ENCODE data around the gene CA6. TPM values are rescaled to one million over a fixed set of nuclear protein-coding genes. Genes with fewer than 3 reads are reported as not detected.
A peak's percentile ranks its signal among the peaks of the same experiment; 100 is the strongest.
"Not testable (repeated sequence)": the region's sequence is repeated elsewhere in the genome, so short reads cannot be mapped to it uniquely, and the experiment has no call there.

Gene CA6
- total RNA-seq, 1 experiment from 2014 or later = not detected

- DNase-seq = peak; percentile 6
- not testable (repeated sequence) for H3K4me3 ChIP-seq (ENCODE audit: low read length); H3K27me3 ChIP-seq (ENCODE audit: low read length); H3K36me3 ChIP-seq (ENCODE audit: insufficient read depth, low read length); H3K4me2 ChIP-seq (ENCODE audit: low read depth, low read length, poor library complexity, severe bottlenecking); H3K9ac ChIP-seq (ENCODE audit: low read length); H3K79me2 ChIP-seq (ENCODE audit: low read length); H3K9me2 ChIP-seq (replicated peaks; ENCODE audit: insufficient read depth, low read length); H3K9me3 ChIP-seq (ENCODE audit: low read length); H3K27ac ChIP-seq (ENCODE audit: low read length); H2AFZ ChIP-seq (ENCODE audit: low read length); H4K20me1 ChIP-seq (ENCODE audit: insufficient read depth, low read depth, low read length); H3K4me1 ChIP-seq (ENCODE audit: low read length)
These were observed 48.5 kb downstream of the CA6 start for GRCh38 chr1:8993962-8994675.

- H3K9me2 ChIP-seq (replicated peaks; ENCODE audit: insufficient read depth, low read length); H3K27me3 ChIP-seq (ENCODE audit: low read length); H3K9ac ChIP-seq (ENCODE audit: low read length); DNase-seq; H2AFZ ChIP-seq (ENCODE audit: low read length); H3K36me3 ChIP-seq (ENCODE audit: insufficient read depth, low read length); H3K4me2 ChIP-seq (ENCODE audit: low read depth, low read length, poor library complexity, severe bottlenecking); H3K79me2 ChIP-seq (ENCODE audit: low read length); H3K4me3 ChIP-seq (ENCODE audit: low read length); H3K4me1 ChIP-seq (ENCODE audit: low read length); H4K20me1 ChIP-seq (ENCODE audit: insufficient read depth, low read depth, low read length); H3K9me3 ChIP-seq (ENCODE audit: low read length); H3K27ac ChIP-seq (ENCODE audit: low read length): not testable (repeated sequence)
These were observed 56.0 kb downstream of the CA6 start for GRCh38 chr1:9001534-9002214.

- not testable (repeated sequence) for H3K79me2 ChIP-seq (ENCODE audit: low read length); H3K27ac ChIP-seq (ENCODE audit: low read length); H3K36me3 ChIP-seq (ENCODE audit: insufficient read depth, low read length); H3K9ac ChIP-seq (ENCODE audit: low read length); DNase-seq; H3K4me3 ChIP-seq (ENCODE audit: low read length); H3K9me2 ChIP-seq (replicated peaks; ENCODE audit: insufficient read depth, low read length); H2AFZ ChIP-seq (ENCODE audit: low read length); H3K4me1 ChIP-seq (ENCODE audit: low read length); H3K4me2 ChIP-seq (ENCODE audit: low read depth, low read length, poor library complexity, severe bottlenecking); H3K9me3 ChIP-seq (ENCODE audit: low read length); H4K20me1 ChIP-seq (ENCODE audit: insufficient read depth, low read depth, low read length); H3K27me3 ChIP-seq (ENCODE audit: low read length)
These were observed 56.5 kb downstream of the CA6 start for GRCh38 chr1:9002215-9002560.

- 0 out of 2 replicates have a peak, but pooled peaks cover 5% of the 10 kb centered on the region for H4K20me1 ChIP-seq (ENCODE audit: insufficient read depth, low read depth, low read length)
- H2AFZ ChIP-seq (ENCODE audit: low read length) = no peak overlapping the region
- DNase-seq = peak; percentile 29
- no peak overlapping the region for H3K27ac ChIP-seq (ENCODE audit: low read length)
- H3K79me2 ChIP-seq (ENCODE audit: low read length) = no peaks in the 10 kb centered on the region
- H3K9ac ChIP-seq (ENCODE audit: low read length) = no peak overlapping the region
- H3K36me3 ChIP-seq (ENCODE audit: insufficient read depth, low read length) = no peaks in the 10 kb centered on the region
- H3K9me3 ChIP-seq (ENCODE audit: low read length) = no peaks in the 10 kb centered on the region
- H3K4me2 ChIP-seq (ENCODE audit: low read depth, low read length, poor library complexity, severe bottlenecking) = no peak overlapping the region
- H3K27me3 ChIP-seq (ENCODE audit: low read length) = no peaks in the 10 kb centered on the region
- H3K4me1 ChIP-seq (ENCODE audit: low read length) = peaks cover 12% of the 10 kb centered on the region
- no peak overlapping the region for H3K4me3 ChIP-seq (ENCODE audit: low read length)
- H3K9me2 ChIP-seq (replicated peaks; ENCODE audit: insufficient read depth, low read length) = no peaks in the 10 kb centered on the region
These were observed 58.5 kb downstream of the CA6 start for GRCh38 chr1:9004031-9004699.

GRCh38 chr1:9004700-9005394 lies 59.2 kb downstream of the CA6 start:
- Histone ChIP-seq H3K4me1 (ENCODE audit: low read length) (peaks cover 18% of the 10 kb centered on the region), H3K9ac (ENCODE audit: low read length) (no peak overlapping the region), H4K20me1 (ENCODE audit: insufficient read depth, low read depth, low read length) (peaks cover 5% of the 10 kb centered on the region; the same call in 1 of the 2 replicates), H3K9me2 (replicated peaks; ENCODE audit: insufficient read depth, low read length) (no peaks in the 10 kb centered on the region), H3K27ac (ENCODE audit: low read length) (no peak overlapping the region), H3K79me2 (ENCODE audit: low read length) (no peaks in the 10 kb centered on the region), H3K4me2 (ENCODE audit: low read depth, low read length, poor library complexity, severe bottlenecking) (no peak overlapping the region), H3K27me3 (ENCODE audit: low read length) (no peaks in the 10 kb centered on the region), H3K36me3 (ENCODE audit: insufficient read depth, low read length) (no peaks in the 10 kb centered on the region), H2AFZ (ENCODE audit: low read length) (no peak overlapping the region), H3K4me3 (ENCODE audit: low read length) (no peak overlapping the region), H3K9me3 (ENCODE audit: low read length) (no peaks in the 10 kb centered on the region)
- DNase-seq = peak; percentile 89

- H3K27ac ChIP-seq (ENCODE audit: low read length) = no peak overlapping the region
- H4K20me1 ChIP-seq (ENCODE audit: insufficient read depth, low read depth, low read length) = peaks cover 5% of the 10 kb centered on the region; the same call in 1 of the 2 replicates
- H3K9me3 ChIP-seq (ENCODE audit: low read length) = no peaks in the 10 kb centered on the region
- H3K9ac ChIP-seq (ENCODE audit: low read length) = no peak overlapping the region
- no peak overlapping the region for H3K4me3 ChIP-seq (ENCODE audit: low read length)
- DNase-seq = no peak
- no peak overlapping the region for H2AFZ ChIP-seq (ENCODE audit: low read length)
- no peaks in the 10 kb centered on the region for H3K36me3 ChIP-seq (ENCODE audit: insufficient read depth, low read length)
- H3K4me2 ChIP-seq (ENCODE audit: low read depth, low read length, poor library complexity, severe bottlenecking) = no peak overlapping the region
- peaks cover 21% of the 10 kb centered on the region for H3K4me1 ChIP-seq (ENCODE audit: low read length)
- H3K79me2 ChIP-seq (ENCODE audit: low read length) = no peaks in the 10 kb centered on the region
- no peaks in the 10 kb centered on the region for H3K9me2 ChIP-seq (replicated peaks; ENCODE audit: insufficient read depth, low read length)
- no peaks in the 10 kb centered on the region for H3K27me3 ChIP-seq (ENCODE audit: low read length)
These were observed 59.7 kb downstream of the CA6 start for GRCh38 chr1:9005395-9005708.

- peaks cover 21% of the 10 kb centered on the region for H3K4me1 ChIP-seq (ENCODE audit: low read length)
- no peak overlapping the region for H3K4me2 ChIP-seq (ENCODE audit: low read depth, low read length, poor library complexity, severe bottlenecking)
- H3K27ac ChIP-seq (ENCODE audit: low read length) = no peak overlapping the region
These were observed 61.4 kb downstream of the CA6 start for GRCh38 chr1:9006956-9007615.

GRCh38 chr1:9008236-9008635 lies 62.6 kb downstream of the CA6 start:
- no peak overlapping the region for H2AFZ ChIP-seq (ENCODE audit: low read length)
- no peaks in the 10 kb centered on the region for H3K9me2 ChIP-seq (replicated peaks; ENCODE audit: insufficient read depth, low read length)
- DNase-seq = no peak
- H3K4me2 ChIP-seq (ENCODE audit: low read depth, low read length, poor library complexity, severe bottlenecking) = peak overlapping the region; percentile 38
- H3K27ac ChIP-seq (ENCODE audit: low read length) = no peak overlapping the region
- no peak overlapping the region for H3K4me3 ChIP-seq (ENCODE audit: low read length)
- no peak overlapping the region for H3K9ac ChIP-seq (ENCODE audit: low read length)
- peaks cover 21% of the 10 kb centered on the region for H3K4me1 ChIP-seq (ENCODE audit: low read length)
- H3K27me3 ChIP-seq (ENCODE audit: low read length) = no peaks in the 10 kb centered on the region
- peaks cover 5% of the 10 kb centered on the region; the same call in 1 of the 2 replicates for H4K20me1 ChIP-seq (ENCODE audit: insufficient read depth, low read depth, low read length)
- H3K9me3 ChIP-seq (ENCODE audit: low read length) = no peaks in the 10 kb centered on the region
- no peaks in the 10 kb centered on the region for H3K79me2 ChIP-seq (ENCODE audit: low read length)
- no peaks in the 10 kb centered on the region for H3K36me3 ChIP-seq (ENCODE audit: insufficient read depth, low read length)

More at GRCh38 chr1:9006956-9007615, 61.4 kb downstream of the CA6 start:
- no peaks in the 10 kb centered on the region for H3K79me2 ChIP-seq (ENCODE audit: low read length)
- no peak for DNase-seq
- no peak overlapping the region for H3K4me3 ChIP-seq (ENCODE audit: low read length)
- no peak overlapping the region for H2AFZ ChIP-seq (ENCODE audit: low read length)
- no peaks in the 10 kb centered on the region for H3K9me2 ChIP-seq (replicated peaks; ENCODE audit: insufficient read depth, low read length)
- H4K20me1 ChIP-seq (ENCODE audit: insufficient read depth, low read depth, low read length) = peaks cover 5% of the 10 kb centered on the region; the same call in 1 of the 2 replicates
- no peaks in the 10 kb centered on the region for H3K9me3 ChIP-seq (ENCODE audit: low read length)
- no peak overlapping the region for H3K9ac ChIP-seq (ENCODE audit: low read length)
- no peaks in the 10 kb centered on the region for H3K27me3 ChIP-seq (ENCODE audit: low read length)
- no peaks in the 10 kb centered on the region for H3K36me3 ChIP-seq (ENCODE audit: insufficient read depth, low read length)
